Caco-2 (cell line): ENCODE measurements around the gene EEF1A1. TPM values are rescaled to one million over a fixed set of nuclear protein-coding genes. Genes with fewer than 3 reads are reported as not detected.
"Not testable (repeated sequence)": the region's sequence is repeated elsewhere in the genome, so short reads cannot be mapped to it uniquely, and the experiment has no call there.

ENCODE experiments used
- BruUV-seq: library from RNA; stranded (reverse); fragments of 400-500 nt; replicated peaks from 2 replicates; lab custom pipeline; 2021; lab: Mats Ljungman, UMichigan
- CTCF ChIA-PET: fragments of 300-600 bp; sonication (Branson Sonifier 250); formaldehyde crosslinking; loops from one replicate; lab custom pipeline; 2022; ENCODE audit warnings: antibody characterized with exemption; lab: Charles Lee
- POLR2A ChIA-PET: fragments of 300-600 bp; sonication (Branson Sonifier 250); formaldehyde crosslinking; loops from one replicate; lab custom pipeline; 2022; ENCODE audit warnings: antibody characterized with exemption; lab: Charles Lee
- DNase-seq, 2 experiments: peaks; one replicate each; pipeline versions ENCODE4 v3.0.0 to v3.0.0-alpha.2; 2020 to 2022
- H3K27me3 ChIP-seq: replicated peaks from 2 replicates; pipeline ENCODE4 v1.6.0; 2011; ENCODE audit warnings: low read length; ENCODE audit not compliant: control insufficient read depth, insufficient read depth
- H3K36me3 ChIP-seq: 2 replicates; pipeline ENCODE4 v1.5.1; 2011; ENCODE audit warnings: low read length; ENCODE audit not compliant: control insufficient read depth, insufficient read depth
- H3K4me1 ChIP-seq: fragments of 250-450 bp; sonication (Bioruptor Pico); 2 replicates; pipeline ENCODE4 v1.5.1; 2020; ENCODE audit warnings: mild to moderate bottlenecking
- H3K4me3 ChIP-seq: 2 replicates; pipeline ENCODE4 v1.5.1; 2011; ENCODE audit warnings: low read depth, mild to moderate bottlenecking, control low read depth, low read length
- H3K9me3 ChIP-seq: fragments of 250-450 bp; sonication (Bioruptor Pico); 2 replicates; pipeline ENCODE4 v1.5.1; 2020; ENCODE audit warnings: mild to moderate bottlenecking, moderate library complexity
- H3K27ac Mint-ChIP-seq: one replicate; pipeline ENCODE4 v1.8.0; 2022; ENCODE audit warnings: mixed read lengths; ENCODE audit not compliant: unreplicated experiment
- H3K27me3 Mint-ChIP-seq: one replicate; pipeline ENCODE4 v1.8.0; 2022; ENCODE audit warnings: mixed read lengths; ENCODE audit not compliant: insufficient read depth, unreplicated experiment
- H3K36me3 Mint-ChIP-seq: one replicate; pipeline ENCODE4 v1.8.0; 2022; ENCODE audit warnings: mild to moderate bottlenecking, mixed read lengths; ENCODE audit not compliant: insufficient read depth, unreplicated experiment
- H3K4me1 Mint-ChIP-seq: one replicate; pipeline ENCODE4 v1.8.0; 2022; ENCODE audit warnings: low read depth, mixed read lengths; ENCODE audit not compliant: unreplicated experiment
- H3K4me3 Mint-ChIP-seq: one replicate; pipeline ENCODE4 v1.8.0; 2022; ENCODE audit warnings: mild to moderate bottlenecking, moderate library complexity, mixed read lengths; ENCODE audit not compliant: unreplicated experiment
- H3K9me3 Mint-ChIP-seq: one replicate; pipeline ENCODE4 v1.8.0; 2022; ENCODE audit warnings: mixed read lengths; ENCODE audit not compliant: unreplicated experiment
- CTCF ChIP-seq, 2 experiments: fragments of 200-600 bp in 1 of 2; IDR thresholded peaks; 1 replicate in 1 of 2; 2 replicates in 1 of 2; pipeline versions ENCODE4 v1.5.1 to v1.8.0; 2011 to 2022; ENCODE audit warnings: antibody characterized with exemption in 1 of 2, control low read depth in 1 of 2, inconsistent platforms in 1 of 2, low read depth in 1 of 2, low read length in 1 of 2, mild to moderate bottlenecking in 1 of 2, moderate library complexity in 1 of 2; ENCODE audit not compliant: insufficient read depth in 1 of 2, severe bottlenecking in 1 of 2, unreplicated experiment in 1 of 2
- intact Hi-C: fragments of 100-400 bp; cut with micrococcal nuclease; formaldehyde crosslinking; loops from one replicate; pipeline ENCODE4 v1.10.0; 2022; ENCODE audit not compliant: unreplicated experiment
- total RNA-seq: library from RNA; stranded (reverse); gene quantifications from 2 replicates; pipeline ENCODE4 v1.2.3, GENCODE V29; 2022

The EEF1A1 gene
- total RNA-seq, 1 experiment from 2014 or later: 9,491 TPM

- H3K4me3 Mint-ChIP-seq: no peak overlapping the region
- Histone ChIP-seq H3K4me1 (0 out of 2 replicates have a peak, but pooled peaks cover 5% of the 10 kb centered on the region), H3K36me3 (no peaks in the 10 kb centered on the region), H3K9me3 (no peaks in the 10 kb centered on the region), H3K4me3 (no peak overlapping the region), H3K27me3 (no peaks in the 10 kb centered on the region)
- TF ChIP-seq CTCF (IDR thresholded peaks at IDR 0.05; ENCODE audit: insufficient read depth in 1 of 2, low read depth in 1 of 2, low read length in 1 of 2, severe bottlenecking in 1 of 2, unreplicated experiment in 1 of 2): no peak
- H3K9me3 Mint-ChIP-seq: peaks cover 5% of the 10 kb centered on the region
- CTCF ChIA-PET: no interaction called here
- intact Hi-C loops: no loop called here
- DNase-seq: no peak
- H3K4me1 Mint-ChIP-seq: no peaks in the 10 kb centered on the region
- no peak overlapping the region for H3K27ac Mint-ChIP-seq
- POLR2A ChIA-PET: no interaction called here
- no peaks in the 10 kb centered on the region for H3K27me3 Mint-ChIP-seq
- no TSS peak for BruUV-seq
- H3K36me3 Mint-ChIP-seq: no peaks in the 10 kb centered on the region
Measured at GRCh38 chr6:73547036-73547435, 26.2 kb upstream of the EEF1A1 start.

GRCh38 chr6:73542891-73543290, 22.1 kb upstream of the EEF1A1 start:
- Histone ChIP-seq H3K4me1 (no peaks in the 10 kb centered on the region), H3K36me3 (no peaks in the 10 kb centered on the region), H3K4me3 (no peak overlapping the region), H3K9me3 (no peaks in the 10 kb centered on the region), H3K27me3 (no peaks in the 10 kb centered on the region)
- no peak for TF ChIP-seq CTCF (IDR thresholded peaks at IDR 0.05; ENCODE audit: insufficient read depth in 1 of 2, low read depth in 1 of 2, low read length in 1 of 2, severe bottlenecking in 1 of 2, unreplicated experiment in 1 of 2)
- H3K27me3 Mint-ChIP-seq: no peaks in the 10 kb centered on the region
- H3K4me3 Mint-ChIP-seq: no peak overlapping the region
- H3K36me3 Mint-ChIP-seq: no peaks in the 10 kb centered on the region
- no TSS peak for BruUV-seq
- DNase-seq: no peak
- H3K4me1 Mint-ChIP-seq: no peaks in the 10 kb centered on the region
- intact Hi-C loops: no loop called here
- peaks cover 5% of the 10 kb centered on the region for H3K9me3 Mint-ChIP-seq
- ChIA-PET CTCF (no interaction called here), POLR2A (interaction anchor here (1.2 kb wide), 1 partner anchor 19 kb away, joined by 7 read pairs; no protein-coding TSS in a partner anchor)
- H3K27ac Mint-ChIP-seq: no peak overlapping the region

- POLR2A ChIA-PET, CTCF ChIA-PET, H3K4me3 Mint-ChIP-seq, H3K9me3 ChIP-seq, H3K9me3 Mint-ChIP-seq, H3K36me3 Mint-ChIP-seq, H3K4me1 Mint-ChIP-seq, intact Hi-C loops, H3K27ac Mint-ChIP-seq, H3K36me3 ChIP-seq, H3K4me1 ChIP-seq, H3K27me3 Mint-ChIP-seq, H3K4me3 ChIP-seq, DNase-seq, H3K27me3 ChIP-seq, BruUV-seq: not testable (repeated sequence)
Measured at GRCh38 chr6:73542481-73542880, 21.6 kb upstream of the EEF1A1 start.
